Keratinocyte (primary cell): ENCODE measurements around the gene BTBD16. TPM values are rescaled to one million over a fixed set of nuclear protein-coding genes. Genes with fewer than 3 reads are reported as not detected.

Experiments used
- DNase-seq: peaks from one replicate; pipeline ENCODE4 v3.0.0-alpha.2; 2011; ENCODE audit warnings: low read depth, missing footprints, low spot score
- FAIRE-seq: peaks from 2 replicates; lab custom pipeline; 2011; peaks lifted over from hg19 to GRCh38; lab: Jason Lieb, UNC
- H2AFZ ChIP-seq: 2 replicates; pipeline ENCODE4 v1.6.0; 2012; ENCODE audit warnings: low read length, control low read depth, inconsistent platforms; ENCODE audit not compliant: control insufficient read depth
- H3K27ac ChIP-seq: 2 replicates; pipeline ENCODE4 v1.5.1; 2011; ENCODE audit warnings: low read length; ENCODE audit not compliant: control insufficient read depth, insufficient read depth
- H3K27me3 ChIP-seq: 3 replicates; pipeline ENCODE4 v1.6.0; 2011; ENCODE audit warnings: low read length; ENCODE audit not compliant: control insufficient read depth, insufficient read depth; ENCODE audit errors: extremely low read depth
- H3K36me3 ChIP-seq, 2 experiments: 2 replicates in 1 of 2; 3 replicates in 1 of 2; pipeline ENCODE4 v1.5.1; 2011; ENCODE audit warnings: low read length in 2 of 2, mild to moderate bottlenecking in 1 of 2; ENCODE audit not compliant: control insufficient read depth in 2 of 2, insufficient read depth in 2 of 2; ENCODE audit errors: extremely low read depth in 1 of 2
- H3K4me1 ChIP-seq: 3 replicates; pipeline ENCODE4 v1.5.1; 2011; ENCODE audit warnings: low read length; ENCODE audit not compliant: control insufficient read depth, insufficient read depth; ENCODE audit errors: extremely low read depth
- H3K4me2 ChIP-seq: 3 replicates; pipeline ENCODE4 v1.6.0; 2011; ENCODE audit warnings: low read depth, low read length; ENCODE audit not compliant: control insufficient read depth, insufficient read depth; ENCODE audit errors: extremely low read depth
- H3K4me3 ChIP-seq, 3 experiments: fragments of 200-600 bp in 1 of 3; sonication (generic) in 1 of 3; 2 replicates in 2 of 3; 3 replicates in 1 of 3; pipeline ENCODE4 v1.5.1; 2011 to 2016; ENCODE audit warnings: low read length in 3 of 3, mild to moderate bottlenecking in 3 of 3, control low read depth in 2 of 3, inconsistent platforms in 1 of 3, low read depth in 1 of 3, mixed read lengths in 1 of 3, mixed run types in 1 of 3, moderate library complexity in 1 of 3; ENCODE audit not compliant: control insufficient read depth in 2 of 3, insufficient read depth in 2 of 3; ENCODE audit errors: extremely low read depth in 1 of 3
- H3K79me2 ChIP-seq: 2 replicates; pipeline ENCODE4 v1.6.0; 2012; ENCODE audit warnings: low read length; ENCODE audit not compliant: control insufficient read depth, insufficient read depth
- H3K9ac ChIP-seq: 3 replicates; pipeline ENCODE4 v1.6.0; 2011; ENCODE audit warnings: low read length; ENCODE audit not compliant: control insufficient read depth, insufficient read depth; ENCODE audit errors: extremely low read depth
- H3K9me1 ChIP-seq: 3 replicates; pipeline ENCODE4 v1.6.0; 2011; ENCODE audit warnings: low read length; ENCODE audit not compliant: control insufficient read depth, insufficient read depth; ENCODE audit errors: extremely low read depth
- H3K9me3 ChIP-seq: 2 replicates; pipeline ENCODE4 v1.5.1; 2012; ENCODE audit warnings: low read depth, low read length; ENCODE audit not compliant: control insufficient read depth
- H4K20me1 ChIP-seq: 3 replicates; pipeline ENCODE4 v1.6.0; 2011; ENCODE audit warnings: low read length; ENCODE audit not compliant: control insufficient read depth, insufficient read depth; ENCODE audit errors: extremely low read depth
- EZH2 ChIP-seq: IDR thresholded peaks from one replicate; pipeline ENCODE4 v1.6.1; 2012; ENCODE audit warnings: inconsistent platforms, mild to moderate bottlenecking, low read length, moderate library complexity
- dilution Hi-C: fragments of 300-500 bp; cut with MboI; formaldehyde crosslinking; loops from one replicate; pipeline ENCODE4 v1.7.0; 2020; ENCODE audit warnings: low sequenced_read_pairs; ENCODE audit not compliant: extremely low pct_ligation_motif_present
- polyA plus RNA-seq, 5 experiments: library from polyadenylated mRNA; depleted of rRNA in 3 of 5; stranded (reverse) in 3 of 5; stranded (forward) in 1 of 5; unstranded in 1 of 5; fragments of >200 nt; gene quantifications; 1 replicate in 1 of 5; 2 replicates in 3 of 5; 3 replicates in 1 of 5; pipeline versions ENCODE4 v1.2.1 to v1.2.3, GENCODE V29; 2011 to 2012; ENCODE audit warnings: missing spikeins in 2 of 5, low read depth in 1 of 5, low replicate concordance in 1 of 5
- TF ChIP-seq, protein P1 (sequence below), 3 experiments: IDR thresholded peaks in 1 of 3; conservative IDR thresholded peaks in 1 of 3; optimal IDR thresholded peaks in 1 of 3; 2 replicates in 2 of 3; 3 replicates in 1 of 3; pipeline versions ENCODE3 to v1.5.1; 2011; ENCODE audit warnings: low read length in 3 of 3, mild to moderate bottlenecking in 3 of 3, moderate library complexity in 2 of 3, control low read depth in 1 of 3, inconsistent platforms in 1 of 3; ENCODE audit not compliant: insufficient read depth in 2 of 3; ENCODE audit errors: extremely low read depth in 1 of 3

The BTBD16 gene
- polyA plus RNA-seq, 1 donor (not counting 4 experiments of a cell fraction or from before 2014, with no cell fraction given) = 4.9 TPM

GRCh38 chr10:122281018-122281626 lies 10.0 kb downstream of the BTBD16 start:
- Histone ChIP-seq H4K20me1 (no peaks in the 10 kb centered on the region), H3K9me1 (no peaks in the 10 kb centered on the region), H3K4me3 (no peak overlapping the region), H3K9ac (no peak overlapping the region), H2AFZ (peak overlapping the region; percentile 32), H3K36me3 (no peaks in the 10 kb centered on the region), H3K27me3 (no peaks in the 10 kb centered on the region), H3K4me1 (peaks cover 24% of the 10 kb centered on the region), H3K4me2 (peak overlapping the region; percentile 23), H3K27ac (no peak overlapping the region), H3K79me2 (no peaks in the 10 kb centered on the region), H3K9me3 (no peaks in the 10 kb centered on the region)
- FAIRE-seq = peak; percentile 78
- dilution Hi-C loops = no loop called here
- no peak for DNase-seq
- no peak for TF ChIP-seq EZH2
- TF ChIP-seq, protein P1, sequence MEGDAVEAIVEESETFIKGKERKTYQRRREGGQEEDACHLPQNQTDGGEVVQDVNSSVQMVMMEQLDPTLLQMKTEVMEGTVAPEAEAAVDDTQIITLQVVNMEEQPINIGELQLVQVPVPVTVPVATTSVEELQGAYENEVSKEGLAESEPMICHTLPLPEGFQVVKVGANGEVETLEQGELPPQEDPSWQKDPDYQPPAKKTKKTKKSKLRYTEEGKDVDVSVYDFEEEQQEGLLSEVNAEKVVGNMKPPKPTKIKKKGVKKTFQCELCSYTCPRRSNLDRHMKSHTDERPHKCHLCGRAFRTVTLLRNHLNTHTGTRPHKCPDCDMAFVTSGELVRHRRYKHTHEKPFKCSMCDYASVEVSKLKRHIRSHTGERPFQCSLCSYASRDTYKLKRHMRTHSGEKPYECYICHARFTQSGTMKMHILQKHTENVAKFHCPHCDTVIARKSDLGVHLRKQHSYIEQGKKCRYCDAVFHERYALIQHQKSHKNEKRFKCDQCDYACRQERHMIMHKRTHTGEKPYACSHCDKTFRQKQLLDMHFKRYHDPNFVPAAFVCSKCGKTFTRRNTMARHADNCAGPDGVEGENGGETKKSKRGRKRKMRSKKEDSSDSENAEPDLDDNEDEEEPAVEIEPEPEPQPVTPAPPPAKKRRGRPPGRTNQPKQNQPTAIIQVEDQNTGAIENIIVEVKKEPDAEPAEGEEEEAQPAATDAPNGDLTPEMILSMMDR (optimal IDR thresholded peaks at IDR 0.05 in 1 of 3, IDR thresholded peaks at IDR 0.05 in 1 of 3, conservative IDR thresholded peaks at IDR 0.05 in 1 of 3; ENCODE audit: extremely low read depth in 1 of 3, insufficient read depth in 2 of 3, low read length in 3 of 3) = no peak

- no peaks in the 10 kb centered on the region for H4K20me1 ChIP-seq
- no peaks in the 10 kb centered on the region for H3K36me3 ChIP-seq
- DNase-seq (no peak), FAIRE-seq (no peak)
- no peaks in the 10 kb centered on the region for H3K9me3 ChIP-seq
- peak overlapping the region; percentile 23 for H3K4me2 ChIP-seq
- no peaks in the 10 kb centered on the region for H3K27me3 ChIP-seq
- H3K9ac ChIP-seq = no peak overlapping the region
- peaks cover 31% of the 10 kb centered on the region for H3K4me1 ChIP-seq
- peak overlapping the region; percentile 32 for H2AFZ ChIP-seq
- no peak for TF ChIP-seq EZH2
- TF ChIP-seq, protein P1 (optimal IDR thresholded peaks at IDR 0.05 in 1 of 3, IDR thresholded peaks at IDR 0.05 in 1 of 3, conservative IDR thresholded peaks at IDR 0.05 in 1 of 3; ENCODE audit: extremely low read depth in 1 of 3, insufficient read depth in 2 of 3, low read length in 3 of 3) = no peak
- no peak overlapping the region for H3K4me3 ChIP-seq
- dilution Hi-C loops = no loop called here
- no peaks in the 10 kb centered on the region for H3K79me2 ChIP-seq
- no peak overlapping the region for H3K27ac ChIP-seq
- H3K9me1 ChIP-seq = no peaks in the 10 kb centered on the region
These were observed 10.7 kb downstream of the BTBD16 start for GRCh38 chr10:122281751-122282150.
